ENCODE measurements around the gene ZNF236.

ZNF236 gene

GRCh38 chr18:77009675-77010074 is 187.3 kb downstream of the ZNF236 start:
- Histone ChIP-seq H3K9me3 (no peaks in the 10 kb centered on the region), H3K4me3 (no peak overlapping the region), H3K4me1 (peaks cover 0 to 8% (median 5%) of the 10 kb centered on the region in 4 donors), H3K27ac (no peak overlapping the region), H3K27me3 (no peaks in the 10 kb centered on the region), H3K36me3 (peaks cover 0 to 33% (median 0%) of the 10 kb centered on the region in 3 donors)
- no peak for TF ChIP-seq CTCF (IDR thresholded peaks at IDR 0.05)
- intact Hi-C loops (cut with DNase I; ENCODE audit: low total_unique reads) = no loop called here
- no peak for DNase-seq

GRCh38 chr18:77012120-77012519 is 189.8 kb downstream of the ZNF236 start:
- Histone ChIP-seq H3K27me3 (no peaks in the 10 kb centered on the region), H3K36me3 (peaks cover 10 to 38% (median 11%) of the 10 kb centered on the region in 3 donors), H3K27ac (no peak overlapping the region), H3K4me1 (peaks cover 0 to 8% (median 5%) of the 10 kb centered on the region in 4 donors), H3K9me3 (no peaks in the 10 kb centered on the region), H3K4me3 (no peak overlapping the region)
- intact Hi-C loops (cut with DNase I; ENCODE audit: low total_unique reads) = no loop called here
- DNase-seq = no peak
- no peak for TF ChIP-seq CTCF (IDR thresholded peaks at IDR 0.05)

- H3K36me3 ChIP-seq = peaks cover 12 to 39% (median 12%) of the 10 kb centered on the region in 3 donors
- intact Hi-C loops (cut with DNase I; ENCODE audit: low total_unique reads) = no loop called here
- TF ChIP-seq CTCF (IDR thresholded peaks at IDR 0.05) = no peak
- H3K27ac ChIP-seq = no peak overlapping the region
- no peak overlapping the region for H3K4me3 ChIP-seq
- no peaks in the 10 kb centered on the region for H3K9me3 ChIP-seq
- no peaks in the 10 kb centered on the region for H3K27me3 ChIP-seq
- peaks cover 0 to 8% (median 5%) of the 10 kb centered on the region in 4 donors for H3K4me1 ChIP-seq
- no peak for DNase-seq
Measured at GRCh38 chr18:77012806-77013541, 190.6 kb downstream of the ZNF236 start.

- intact Hi-C loops (cut with DNase I; ENCODE audit: low total_unique reads) = no loop called here
- peaks cover 0 to 8% (median 5%) of the 10 kb centered on the region in 4 donors for H3K4me1 ChIP-seq
- no peak overlapping the region for H3K4me3 ChIP-seq
- no peaks in the 10 kb centered on the region for H3K27me3 ChIP-seq
- no peak for TF ChIP-seq CTCF (IDR thresholded peaks at IDR 0.05)
- peak; percentile 84 for DNase-seq
- H3K9me3 ChIP-seq = no peaks in the 10 kb centered on the region
- H3K36me3 ChIP-seq = peaks cover 12 to 29% (median 12%) of the 10 kb centered on the region in 3 donors
- H3K27ac ChIP-seq = peak overlapping the region; percentile 44 to 54
Measured at GRCh38 chr18:77013811-77014521, 191.6 kb downstream of the ZNF236 start.

GRCh38 chr18:77014538-77014937 is 192.2 kb downstream of the ZNF236 start:
- no peaks in the 10 kb centered on the region for H3K9me3 ChIP-seq
- H3K27me3 ChIP-seq = no peaks in the 10 kb centered on the region
- H3K4me3 ChIP-seq = no peak overlapping the region
- no peak for TF ChIP-seq CTCF (IDR thresholded peaks at IDR 0.05)
- no peak for DNase-seq
- peaks cover 0 to 8% (median 5%) of the 10 kb centered on the region in 4 donors for H3K4me1 ChIP-seq
- intact Hi-C loops (cut with DNase I; ENCODE audit: low total_unique reads) = no loop called here
- H3K27ac ChIP-seq = peak overlapping the region in 1 of 2 donors; percentile 44
- peaks cover 12 to 26% (median 12%) of the 10 kb centered on the region in 3 donors for H3K36me3 ChIP-seq
